NT2/D1 (cell line): Measurements from ENCODE around the gene RPP25L.
A peak's percentile ranks its signal among the peaks of the same experiment; 100 is the strongest.

Source experiments
- DNase-seq: peaks from one replicate; pipeline ENCODE4 v3.0.0-alpha.2; 2011; ENCODE audit warnings: low read depth, low spot score
- H3K27me3 ChIP-seq: 2 replicates; pipeline ENCODE4 v1.6.0; 2011; ENCODE audit warnings: mild to moderate bottlenecking; ENCODE audit not compliant: insufficient read length, insufficient read depth
- H3K36me3 ChIP-seq: 2 replicates; pipeline ENCODE4 v1.6.1; 2011; ENCODE audit warnings: mild to moderate bottlenecking, low read length, mixed read lengths; ENCODE audit not compliant: insufficient read depth, insufficient read length
- H3K4me1 ChIP-seq: 2 replicates; pipeline ENCODE4 v1.5.1; 2011; ENCODE audit not compliant: insufficient read depth, insufficient read length
- H3K4me3 ChIP-seq: 2 replicates; pipeline ENCODE4 v1.5.1; 2011; ENCODE audit warnings: low read depth; ENCODE audit not compliant: insufficient read length
- H3K9ac ChIP-seq: 2 replicates; pipeline ENCODE4 v1.6.0; 2011; ENCODE audit warnings: low read depth; ENCODE audit not compliant: insufficient read length
- H3K9me3 ChIP-seq: 2 replicates; pipeline ENCODE4 v1.5.1; 2011; ENCODE audit warnings: mild to moderate bottlenecking, low read length; ENCODE audit not compliant: insufficient read depth
- SUZ12 ChIP-seq: IDR thresholded peaks from 2 replicates; pipeline ENCODE4 v1.6.1; 2011; ENCODE audit not compliant: insufficient read length, insufficient read depth; ENCODE audit errors: extremely low read depth
- YY1 ChIP-seq: IDR thresholded peaks from 2 replicates; pipeline ENCODE4 v1.6.1; 2011; ENCODE audit not compliant: insufficient read length, insufficient read depth
- ZNF274 ChIP-seq: IDR thresholded peaks from 2 replicates; pipeline ENCODE4 v1.6.1; 2011; ENCODE audit warnings: mild to moderate bottlenecking, low read depth, low read length

Gene RPP25L

DNA sequence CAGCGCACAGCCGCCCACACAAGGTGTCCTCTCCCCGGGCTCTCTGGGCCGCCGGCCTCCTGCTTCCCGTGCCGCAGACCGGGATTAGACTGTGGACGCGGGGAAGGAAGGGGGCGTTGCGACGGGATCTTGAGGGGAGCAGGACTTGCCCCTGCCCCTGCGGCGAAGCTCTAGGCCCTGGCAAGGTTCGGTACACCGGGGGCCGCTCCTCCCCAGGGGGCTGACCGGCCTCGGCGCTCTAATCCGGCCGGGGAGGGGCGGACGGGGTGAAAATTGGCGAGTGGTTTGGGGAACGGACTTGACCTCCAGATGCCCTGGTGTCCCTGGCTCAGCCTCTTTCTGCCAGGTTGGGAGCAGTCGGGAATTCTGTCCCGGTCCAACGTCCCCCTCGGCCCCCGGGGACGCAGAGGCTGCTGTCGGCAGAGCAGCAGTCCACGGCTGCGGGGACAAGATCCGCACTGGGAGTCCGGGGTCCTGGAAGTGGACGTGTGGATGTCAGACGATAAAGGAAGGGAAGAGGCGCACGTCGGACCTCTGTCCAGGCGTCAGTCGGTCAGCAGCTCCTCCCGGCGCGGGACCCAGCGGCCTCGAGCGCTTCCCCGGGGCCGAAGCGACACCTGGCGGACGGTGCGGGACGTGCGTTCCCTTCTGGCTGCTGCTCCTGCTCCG is 20.5 kb downstream of the RPP25L start:
- H3K4me1 ChIP-seq, result peaks cover 30% of the 10 kb centered on the region
- H3K36me3 ChIP-seq, result no peaks in the 10 kb centered on the region
- TF ChIP-seq ZNF274 (no peak), SUZ12 (no peak), YY1 (no peak)
- peak; percentile 84 for DNase-seq
- H3K4me3 ChIP-seq, result peak overlapping the region; percentile 48
- peaks cover 70% of the 10 kb centered on the region for H3K27me3 ChIP-seq
- H3K9me3 ChIP-seq, result no peaks in the 10 kb centered on the region
- peak overlapping the region; percentile 79 for H3K9ac ChIP-seq

DNA sequence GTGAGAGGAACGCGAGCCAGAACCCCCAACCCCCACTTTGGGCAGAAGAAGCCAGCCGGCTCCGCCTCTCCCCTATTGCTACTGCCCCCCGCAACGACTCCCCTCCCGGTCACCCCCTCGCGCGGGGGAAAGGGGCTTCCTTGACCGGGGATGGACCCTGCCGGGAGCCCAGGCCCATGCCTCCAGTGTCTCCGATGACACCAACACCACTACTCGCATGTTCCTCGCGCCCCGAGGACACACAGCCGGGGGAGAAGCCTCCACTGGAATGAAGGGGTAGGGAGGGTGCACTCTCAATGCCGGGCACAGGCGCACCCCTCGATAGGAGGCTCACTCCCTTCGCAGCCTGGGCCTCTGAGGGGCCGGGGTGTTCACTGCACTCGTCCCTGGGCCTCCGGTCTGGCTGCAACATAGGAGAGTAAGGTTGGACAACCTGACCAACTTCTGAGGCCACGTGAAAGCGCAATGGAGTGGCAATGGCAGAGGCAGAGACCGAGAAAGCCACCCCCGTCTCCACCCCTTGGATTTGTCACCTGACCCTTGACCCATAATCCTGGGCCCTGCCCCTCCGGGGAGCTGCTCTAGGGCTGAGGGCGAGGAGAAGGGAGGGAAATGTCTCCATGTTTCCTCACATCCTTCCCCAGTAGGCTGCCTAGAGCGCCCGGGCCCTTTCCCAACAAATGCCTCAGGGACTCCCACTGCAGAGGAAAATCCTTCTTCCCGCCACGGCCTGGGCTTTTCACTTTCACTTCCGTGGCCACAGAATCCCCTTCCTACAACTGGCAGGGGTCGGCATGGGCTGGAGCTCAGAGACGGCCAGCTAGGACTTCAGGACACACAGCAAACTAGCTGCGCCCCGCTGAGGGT is 21.3 kb downstream of the RPP25L start:
- Histone ChIP-seq H3K9ac (peak overlapping the region; percentile 79), H3K4me3 (peak overlapping the region; percentile 48), H3K27me3 (peaks cover 78% of the 10 kb centered on the region), H3K4me1 (peaks cover 34% of the 10 kb centered on the region), H3K9me3 (no peaks in the 10 kb centered on the region), H3K36me3 (no peaks in the 10 kb centered on the region)
- DNase-seq, result no peak
- TF ChIP-seq ZNF274 (no peak), SUZ12 (no peak), YY1 (no peak)

DNA sequence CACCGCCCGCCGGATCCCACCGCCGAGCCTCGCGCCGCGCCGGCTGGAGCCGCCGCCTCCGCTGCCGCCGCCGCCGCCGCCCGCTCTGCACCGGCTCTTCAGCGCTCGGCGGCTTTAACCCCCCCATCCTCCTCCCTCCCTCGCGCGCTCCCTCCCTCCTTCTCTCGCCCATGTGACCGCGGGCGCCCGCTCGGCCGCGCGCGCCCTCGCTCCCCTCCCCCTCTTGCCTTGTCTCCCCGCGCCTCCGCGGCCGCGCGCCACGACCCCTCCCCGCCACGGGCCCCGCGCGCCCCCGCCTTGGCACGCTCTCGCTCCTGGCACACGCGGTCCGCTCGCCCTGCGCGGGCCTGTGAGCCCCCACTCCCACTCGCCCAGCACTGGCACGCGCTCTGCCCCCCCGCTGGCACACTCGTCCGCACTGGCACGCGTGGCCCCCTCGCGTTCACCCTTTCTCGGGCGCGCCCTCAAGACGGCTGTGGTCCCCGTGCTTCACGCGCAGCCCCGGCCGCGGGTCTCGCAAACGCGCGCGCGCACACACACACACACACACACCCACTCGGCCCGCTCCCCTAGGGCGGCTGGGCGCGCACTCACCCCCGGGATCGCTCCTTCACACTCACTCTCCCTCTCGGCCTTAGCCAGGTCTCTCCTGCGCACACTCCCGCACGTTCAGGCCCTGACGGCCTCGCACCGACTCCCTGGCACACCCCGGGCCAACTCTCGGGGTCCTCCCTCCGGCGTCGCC is 22.1 kb downstream of the RPP25L start, which contains the start of gene CNTFR:
CNTFR (minus strand) TSS at position 89 of the 745 bp plus-strand sequence. CDS start 20,743 bp downstream, outside the sequence.
- Histone ChIP-seq H3K27me3 (peaks cover 86% of the 10 kb centered on the region), H3K9me3 (no peaks in the 10 kb centered on the region), H3K4me3 (peak within 1 kb of the TSS; percentile 48), H3K9ac (peak within 1 kb of the TSS; percentile 79), H3K4me1 (peaks cover 42% of the 10 kb centered on the region), H3K36me3 (no peaks in the 10 kb centered on the region)
- no peak for DNase-seq
- TF ChIP-seq ZNF274 (no peak), YY1 (no peak), SUZ12 (no peak)

DNA sequence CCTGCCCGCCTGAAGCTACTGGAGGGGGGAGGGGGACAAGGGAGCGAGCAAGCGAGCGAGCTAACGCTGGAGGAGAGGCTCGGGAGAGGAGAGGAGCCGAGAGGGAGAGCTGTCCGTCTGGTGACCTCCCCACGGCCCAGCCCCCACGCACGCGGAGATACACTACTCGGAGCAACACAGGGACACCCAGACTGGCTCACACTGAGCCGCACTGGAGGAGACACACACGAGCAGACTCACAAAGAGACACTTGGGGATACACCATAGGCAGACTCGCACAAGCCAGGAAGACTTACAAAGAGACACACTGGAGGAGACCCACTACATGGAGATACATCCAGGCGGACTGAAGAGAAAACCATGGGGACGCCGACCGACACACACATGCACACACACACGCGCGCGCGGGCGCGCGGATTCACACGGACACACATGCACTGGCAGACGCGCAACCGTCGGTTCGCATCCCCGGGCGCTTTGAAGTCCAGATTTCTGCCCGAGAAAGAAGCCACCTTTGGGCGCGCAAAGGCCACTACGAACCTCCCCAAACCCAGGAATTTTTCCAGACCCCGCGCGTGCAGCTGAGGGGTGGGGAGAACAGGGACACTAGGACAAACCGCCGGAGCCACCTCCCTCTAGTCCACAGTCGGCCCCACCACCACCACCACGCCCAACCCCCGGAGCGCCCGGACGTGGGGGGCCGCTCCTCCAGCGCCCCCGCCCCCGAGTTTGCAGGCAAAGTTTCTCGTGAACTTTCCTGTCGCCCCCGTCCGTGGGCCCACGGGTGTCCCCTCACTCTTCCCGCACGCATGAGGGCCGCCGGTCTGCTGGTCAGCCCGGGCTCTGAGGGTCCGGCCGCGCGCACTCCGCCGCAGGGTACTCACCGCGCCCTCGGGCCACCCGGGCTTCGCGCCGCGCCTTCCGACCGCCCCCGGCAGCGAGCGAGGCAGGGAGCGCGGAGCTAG is 22.9 kb downstream of the RPP25L start:
- peaks cover 95% of the 10 kb centered on the region for H3K27me3 ChIP-seq
- H3K9me3 ChIP-seq, result no peaks in the 10 kb centered on the region
- DNase-seq, result no peak
- H3K9ac ChIP-seq, result peak overlapping the region; percentile 69
- H3K4me1 ChIP-seq, result peaks cover 43% of the 10 kb centered on the region
- H3K36me3 ChIP-seq, result no peaks in the 10 kb centered on the region
- TF ChIP-seq YY1 (no peak), SUZ12 (peak; percentile 86), ZNF274 (no peak)
- peak overlapping the region; percentile 48 for H3K4me3 ChIP-seq

DNA sequence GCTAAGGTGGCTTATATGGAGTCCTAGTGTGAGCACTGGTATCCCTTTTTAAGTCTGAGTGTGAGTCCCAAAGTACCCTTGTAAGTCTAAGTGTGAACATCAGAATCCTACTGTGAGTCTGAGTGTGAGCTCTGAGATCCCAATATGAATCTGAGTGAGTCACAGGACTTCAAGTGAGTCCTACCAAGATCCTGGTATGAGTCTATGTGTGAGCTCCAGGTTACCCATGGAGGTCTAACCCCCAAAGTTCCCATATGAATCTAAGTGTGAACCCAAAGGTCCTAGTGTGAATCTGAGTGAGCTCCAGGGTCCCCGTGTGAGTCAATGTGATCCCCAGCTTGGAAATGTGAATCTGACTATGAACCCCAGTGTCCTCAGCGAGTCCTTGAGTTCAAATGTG is 24.6 kb downstream of the RPP25L start:
- Histone ChIP-seq H3K9ac (no peak overlapping the region), H3K4me3 (no peak overlapping the region), H3K4me1 (peaks cover 37% of the 10 kb centered on the region), H3K27me3 (peaks cover 85% of the 10 kb centered on the region), H3K36me3 (no peaks in the 10 kb centered on the region), H3K9me3 (no peaks in the 10 kb centered on the region)
- no peak for DNase-seq
- no peak for TF ChIP-seq SUZ12
- no peak for TF ChIP-seq YY1
- no peak for TF ChIP-seq ZNF274

DNA sequence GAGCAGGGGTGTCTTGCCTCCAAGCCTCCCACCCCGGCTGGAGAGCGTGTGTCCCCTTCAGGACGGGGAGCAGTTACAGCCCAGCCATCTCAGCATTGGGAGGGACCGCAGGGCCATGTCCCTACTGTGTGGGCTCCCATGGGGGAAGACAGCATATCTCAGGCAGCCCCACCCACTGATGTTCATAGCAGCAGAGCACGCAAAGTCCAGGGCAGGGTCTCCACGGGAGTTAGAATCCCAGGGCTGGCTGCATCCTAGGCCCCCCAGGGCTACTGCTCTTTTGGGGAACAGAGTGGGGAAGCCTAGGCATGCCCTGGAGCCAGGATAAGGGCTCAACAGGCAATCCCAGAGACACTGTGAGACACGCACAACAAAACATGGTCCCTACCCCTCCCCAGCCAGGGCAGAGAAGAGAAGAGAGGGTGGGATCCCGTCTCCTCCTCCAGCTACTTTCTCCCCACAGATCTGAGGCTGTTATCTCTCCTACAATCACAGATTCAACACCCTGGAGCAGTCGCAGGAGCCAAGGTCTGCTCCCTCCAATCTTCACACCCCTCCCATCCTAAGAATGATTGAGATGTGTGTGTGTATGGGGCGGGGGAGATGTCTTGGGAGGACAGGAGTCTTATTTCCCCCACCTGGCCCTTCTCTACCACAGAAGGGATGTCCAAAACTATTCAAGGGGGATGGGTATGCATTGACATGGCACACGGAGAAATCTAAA is 25.8 kb downstream of the RPP25L start:
- Histone ChIP-seq H3K4me1 (peaks cover 28% of the 10 kb centered on the region), H3K27me3 (peaks cover 79% of the 10 kb centered on the region)

More for the DNA sequence above, 25.8 kb downstream of the RPP25L start:
- Histone ChIP-seq H3K9me3 (no peaks in the 10 kb centered on the region), H3K36me3 (no peaks in the 10 kb centered on the region), H3K4me3 (no peak overlapping the region), H3K9ac (peak overlapping the region; percentile 7)
- DNase-seq, result no peak
- TF ChIP-seq ZNF274 (no peak), SUZ12 (no peak), YY1 (no peak)
